Ovary (tissue), 3 donors: Measurements from ENCODE around the gene GANC.

Source experiments
- CTCF ChIP-seq, 3 donors: fragments of 450-650 bp in 2 of 3; fragments of 200-600 bp in 1 of 3; IDR thresholded peaks; one replicate each; pipeline versions ENCODE4 v1.5.1 to v1.8.0; 2016 to 2022; ENCODE audit warnings: antibody characterized with exemption in 3 of 3, mild to moderate bottlenecking in 1 of 3
- POLR2A ChIP-seq: fragments of 450-650 bp; IDR thresholded peaks from one replicate; pipeline ENCODE4 v1.6.1; 2017; ENCODE audit warnings: antibody characterized with exemption, mild to moderate bottlenecking, moderate library complexity
- donor health status: DM: no; HTN: no; CAD: no.

DNA sequence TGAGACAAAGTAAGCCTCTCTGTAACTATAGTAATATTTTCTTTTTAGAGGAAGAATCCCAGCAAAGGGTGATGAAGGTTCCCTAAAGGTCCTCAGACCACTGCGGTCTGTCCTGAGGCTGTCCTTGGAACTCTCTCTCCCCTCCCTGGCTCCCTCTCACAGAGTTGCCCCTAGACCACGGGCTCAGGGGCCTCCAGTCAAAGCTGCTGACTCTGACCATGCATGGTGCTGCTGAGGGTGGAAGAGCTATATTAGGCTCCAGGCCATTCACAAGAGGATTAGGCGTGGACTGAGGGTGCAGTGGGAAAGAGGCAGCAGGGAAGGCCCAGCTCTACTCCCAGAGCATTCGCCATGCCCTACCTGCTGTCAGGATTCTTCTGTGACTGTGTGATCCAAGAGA lies 100.9 kb downstream of the GANC start:
- no peak for TF ChIP-seq CTCF (IDR thresholded peaks at IDR 0.05)
- no peak for TF ChIP-seq POLR2A
